ENCODE measurements around the gene RNF126.
"Not testable (repeated sequence)": the region's sequence is repeated elsewhere in the genome, so short reads cannot be mapped to it uniquely, and the experiment has no call there.

Gene RNF126

GRCh38 chr19:704447-704741, 41.4 kb upstream of the RNF126 start:
- H3K27ac ChIP-seq (ENCODE audit: low read length): no peak overlapping the region
- no peaks in the 10 kb centered on the region for H3K4me1 ChIP-seq (ENCODE audit: insufficient read depth, low read length)
- TF ChIP-seq, protein P1, sequence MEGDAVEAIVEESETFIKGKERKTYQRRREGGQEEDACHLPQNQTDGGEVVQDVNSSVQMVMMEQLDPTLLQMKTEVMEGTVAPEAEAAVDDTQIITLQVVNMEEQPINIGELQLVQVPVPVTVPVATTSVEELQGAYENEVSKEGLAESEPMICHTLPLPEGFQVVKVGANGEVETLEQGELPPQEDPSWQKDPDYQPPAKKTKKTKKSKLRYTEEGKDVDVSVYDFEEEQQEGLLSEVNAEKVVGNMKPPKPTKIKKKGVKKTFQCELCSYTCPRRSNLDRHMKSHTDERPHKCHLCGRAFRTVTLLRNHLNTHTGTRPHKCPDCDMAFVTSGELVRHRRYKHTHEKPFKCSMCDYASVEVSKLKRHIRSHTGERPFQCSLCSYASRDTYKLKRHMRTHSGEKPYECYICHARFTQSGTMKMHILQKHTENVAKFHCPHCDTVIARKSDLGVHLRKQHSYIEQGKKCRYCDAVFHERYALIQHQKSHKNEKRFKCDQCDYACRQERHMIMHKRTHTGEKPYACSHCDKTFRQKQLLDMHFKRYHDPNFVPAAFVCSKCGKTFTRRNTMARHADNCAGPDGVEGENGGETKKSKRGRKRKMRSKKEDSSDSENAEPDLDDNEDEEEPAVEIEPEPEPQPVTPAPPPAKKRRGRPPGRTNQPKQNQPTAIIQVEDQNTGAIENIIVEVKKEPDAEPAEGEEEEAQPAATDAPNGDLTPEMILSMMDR (IDR thresholded peaks at IDR 0.05; ENCODE audit: borderline replicate concordance, extremely low read depth, low read length, poor library complexity, severe bottlenecking): no peak
- TF ChIP-seq EZH2 (IDR thresholded peaks at IDR 0.05; ENCODE audit: borderline replicate concordance, low read depth, low read length, severe bottlenecking): no peak
- H2AFZ ChIP-seq (ENCODE audit: low read depth, low read length): no peak overlapping the region
- no peaks in the 10 kb centered on the region for H4K20me1 ChIP-seq (ENCODE audit: insufficient read depth, low read length)
- no peaks in the 10 kb centered on the region for H3K9me3 ChIP-seq (ENCODE audit: insufficient read depth, low read length, severe bottlenecking)
- H3K79me2 ChIP-seq (ENCODE audit: insufficient read depth, low read length): no peaks in the 10 kb centered on the region
- DNase-seq (no peak), ATAC-seq (ENCODE audit: insufficient read depth, low read depth) (no peak)
- H3K4me3 ChIP-seq (ENCODE audit: low read depth in 1 of 2, low read length in 2 of 2): no peak overlapping the region
- no peak overlapping the region for H3K4me2 ChIP-seq (ENCODE audit: insufficient read depth, low read length)
- H3K36me3 ChIP-seq (ENCODE audit: insufficient read depth, low read length): no peaks in the 10 kb centered on the region
- no peaks in the 10 kb centered on the region for H3K27me3 ChIP-seq (ENCODE audit: insufficient read depth, low read length, poor library complexity)
- H3K9ac ChIP-seq (ENCODE audit: low read depth, low read length): no peak overlapping the region

- TF ChIP-seq EZH2 (IDR thresholded peaks at IDR 0.05; ENCODE audit: borderline replicate concordance, low read depth, low read length, severe bottlenecking): no peak
- TF ChIP-seq, protein P1 (IDR thresholded peaks at IDR 0.05; ENCODE audit: borderline replicate concordance, extremely low read depth, low read length, poor library complexity, severe bottlenecking): no peak
- no peaks in the 10 kb centered on the region for H3K79me2 ChIP-seq (ENCODE audit: insufficient read depth, low read length)
- no peaks in the 10 kb centered on the region for H4K20me1 ChIP-seq (ENCODE audit: insufficient read depth, low read length)
- no peak overlapping the region for H3K9ac ChIP-seq (ENCODE audit: low read depth, low read length)
- no peaks in the 10 kb centered on the region for H3K9me3 ChIP-seq (ENCODE audit: insufficient read depth, low read length, severe bottlenecking)
- no peak overlapping the region for H2AFZ ChIP-seq (ENCODE audit: low read depth, low read length)
- no peaks in the 10 kb centered on the region for H3K4me1 ChIP-seq (ENCODE audit: insufficient read depth, low read length)
- no peak overlapping the region for H3K27ac ChIP-seq (ENCODE audit: low read length)
- DNase-seq (peak; percentile 47), ATAC-seq (ENCODE audit: insufficient read depth, low read depth) (peak; percentile 29; the same call in 1 of the 3 replicates)
- no peak overlapping the region for H3K4me2 ChIP-seq (ENCODE audit: insufficient read depth, low read length)
- H3K4me3 ChIP-seq (ENCODE audit: low read depth in 1 of 2, low read length in 2 of 2): no peak overlapping the region
- H3K27me3 ChIP-seq (ENCODE audit: insufficient read depth, low read length, poor library complexity): no peaks in the 10 kb centered on the region
- no peaks in the 10 kb centered on the region for H3K36me3 ChIP-seq (ENCODE audit: insufficient read depth, low read length)
These were observed 40.8 kb upstream of the RNF126 start for GRCh38 chr19:703651-704446.

GRCh38 chr19:703329-703650, 40.3 kb upstream of the RNF126 start:
- no peaks in the 10 kb centered on the region for H3K79me2 ChIP-seq (ENCODE audit: insufficient read depth, low read length)
- no peak overlapping the region for H3K4me2 ChIP-seq (ENCODE audit: insufficient read depth, low read length)
- DNase-seq: no peak
- H2AFZ ChIP-seq (ENCODE audit: low read depth, low read length): no peak overlapping the region
- no peak overlapping the region for H3K4me3 ChIP-seq (ENCODE audit: low read depth in 1 of 2, low read length in 2 of 2)
- no peaks in the 10 kb centered on the region for H3K36me3 ChIP-seq (ENCODE audit: insufficient read depth, low read length)
- H3K27me3 ChIP-seq (ENCODE audit: insufficient read depth, low read length, poor library complexity): no peaks in the 10 kb centered on the region
- no peak for TF ChIP-seq EZH2 (IDR thresholded peaks at IDR 0.05; ENCODE audit: borderline replicate concordance, low read depth, low read length, severe bottlenecking)
- TF ChIP-seq, protein P1 (IDR thresholded peaks at IDR 0.05; ENCODE audit: borderline replicate concordance, extremely low read depth, low read length, poor library complexity, severe bottlenecking): no peak
- H3K9ac ChIP-seq (ENCODE audit: low read depth, low read length): no peak overlapping the region
- H4K20me1 ChIP-seq (ENCODE audit: insufficient read depth, low read length): no peaks in the 10 kb centered on the region
- 0 out of 3 replicates have a peak, but pooled peaks have one; percentile 17 for ATAC-seq (ENCODE audit: insufficient read depth, low read depth)
- no peaks in the 10 kb centered on the region for H3K9me3 ChIP-seq (ENCODE audit: insufficient read depth, low read length, severe bottlenecking)
- H3K4me1 ChIP-seq (ENCODE audit: insufficient read depth, low read length): no peaks in the 10 kb centered on the region
- no peak overlapping the region for H3K27ac ChIP-seq (ENCODE audit: low read length)

DNA sequence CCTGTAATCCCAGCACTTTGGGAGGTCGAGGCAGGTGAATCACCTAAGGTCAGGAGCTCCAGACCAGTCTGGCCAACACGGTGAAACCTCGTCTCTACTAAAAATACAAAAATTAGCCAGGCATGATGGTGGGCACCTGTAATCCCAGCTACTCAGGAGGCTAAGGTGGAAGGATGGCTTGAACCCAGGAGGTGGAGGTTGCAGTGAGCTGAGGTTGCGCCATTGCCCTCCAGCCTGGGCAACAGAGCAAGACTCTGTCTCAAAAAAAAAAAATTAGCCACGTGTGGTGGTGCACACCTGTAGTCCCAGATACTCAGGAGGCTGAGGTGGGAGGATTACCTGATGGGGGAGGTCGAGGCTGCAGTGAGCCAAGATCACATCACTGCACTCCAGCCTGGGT, 39.8 kb upstream of the RNF126 start:
- DNase-seq; H3K79me2 ChIP-seq (ENCODE audit: insufficient read depth, low read length); H3K4me3 ChIP-seq (ENCODE audit: low read depth in 1 of 2, low read length in 2 of 2); H3K9me3 ChIP-seq (ENCODE audit: insufficient read depth, low read length, severe bottlenecking); H3K36me3 ChIP-seq (ENCODE audit: insufficient read depth, low read length); H3K27ac ChIP-seq (ENCODE audit: low read length); H3K4me2 ChIP-seq (ENCODE audit: insufficient read depth, low read length); H3K27me3 ChIP-seq (ENCODE audit: insufficient read depth, low read length, poor library complexity); ATAC-seq (ENCODE audit: insufficient read depth, low read depth); H2AFZ ChIP-seq (ENCODE audit: low read depth, low read length); H4K20me1 ChIP-seq (ENCODE audit: insufficient read depth, low read length); H3K4me1 ChIP-seq (ENCODE audit: insufficient read depth, low read length); H3K9ac ChIP-seq (ENCODE audit: low read depth, low read length): not testable (repeated sequence)
